ENCODE measurements around the gene ZNF544.

DNA sequence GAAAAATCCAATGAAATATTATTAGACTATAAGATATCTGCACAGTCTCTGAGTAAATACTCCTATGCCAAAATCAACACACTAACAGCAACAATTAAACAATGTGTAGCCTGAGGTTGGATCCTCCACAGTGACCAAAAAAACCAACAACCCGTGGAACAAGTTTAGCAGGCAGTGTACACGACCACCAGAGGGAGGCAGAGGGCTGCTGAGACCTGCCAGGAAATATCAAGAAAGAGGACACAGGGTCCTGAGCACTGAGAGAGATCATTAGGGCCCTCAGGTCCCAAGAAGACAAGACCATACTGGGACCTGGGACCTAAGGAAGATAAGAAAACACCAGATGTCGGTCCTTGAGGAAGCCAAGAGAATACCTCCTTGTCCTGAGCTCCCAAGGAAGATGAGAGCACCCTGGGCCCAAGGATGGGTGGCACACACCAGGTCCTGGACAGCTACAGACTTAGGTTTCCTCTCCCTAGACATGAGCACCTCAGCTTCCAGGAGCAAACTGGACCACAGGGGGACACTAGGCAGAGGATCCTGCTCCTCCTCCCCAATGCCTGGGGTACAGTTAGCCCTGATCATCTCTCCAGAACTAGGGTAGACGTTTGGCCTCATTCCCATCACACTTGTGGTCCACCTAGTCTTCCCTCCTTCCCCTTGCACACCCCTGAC lies 46.7 kb upstream of the ZNF544 start:
- TF ChIP-seq TAF1 (IDR thresholded peaks at IDR 0.05; ENCODE audit: borderline replicate concordance, low read depth, low read length) (no peak), POLR2AphosphoS5 (IDR thresholded peaks at IDR 0.05; ENCODE audit: low read depth, low read length) (no peak), POLR2A (IDR thresholded peaks at IDR 0.05; ENCODE audit: low read depth, low read length) (no peak)

Data from GM12892 (cell line).